ENCODE measurements around the gene MYCL. TPM values are rescaled to one million over a fixed set of nuclear protein-coding genes. Genes with fewer than 3 reads are reported as not detected.

The MYCL gene
- total and polyA plus RNA-seq, 2 of the 8 experiments (the other 6 are each of a cell fraction or from before 2014, with no cell fraction given) = 20.3 to 28.8 TPM

GRCh38 chr1:39898648-39899603, 2.8 kb downstream of the MYCL start (continued):
- TF ChIP-seq SP4 (IDR thresholded peaks at IDR 0.05; ENCODE audit: low read length) (no peak), CHD2 (IDR thresholded peaks at IDR 0.05; ENCODE audit: low read length) (peak; percentile 87), CREB1 (IDR thresholded peaks at IDR 0.05) (0 out of 2 replicates have a peak, but pooled peaks have one; percentile 27), FOSL1 (IDR thresholded peaks at IDR 0.05; ENCODE audit: insufficient read depth, low read depth, low read length) (no peak), RAD21 (IDR thresholded peaks at IDR 0.05 in 1 of 2, conservative IDR thresholded peaks at IDR 0.05 in 1 of 2; ENCODE audit: low read depth in 2 of 2, low read length in 2 of 2) (peak in 1 of 2 experiments; percentile 5; a peak in 1 of 4 replicates), SP1 (IDR thresholded peaks at IDR 0.05; ENCODE audit: low read depth, low read length) (peak; percentile 97), CHD1 (IDR thresholded peaks at IDR 0.05; ENCODE audit: low read depth, low read length) (no peak), KDM5A (IDR thresholded peaks at IDR 0.05; ENCODE audit: low read length) (no peak), KDM1A (IDR thresholded peaks at IDR 0.05; ENCODE audit: borderline replicate concordance, low read length) (no peak), CTBP2 (IDR thresholded peaks at IDR 0.05; ENCODE audit: borderline replicate concordance, insufficient read depth, insufficient read length, low read length) (no peak), RXRA (IDR thresholded peaks at IDR 0.05; ENCODE audit: insufficient read depth, low read depth, low read length) (no peak), BRCA1 (IDR thresholded peaks at IDR 0.05; ENCODE audit: low read depth, low read length) (no peak), SIN3A (conservative IDR thresholded peaks at IDR 0.05 in 1 of 2, IDR thresholded peaks at IDR 0.05 in 1 of 2; ENCODE audit: low read depth in 1 of 2, low read length in 2 of 2) (0 out of 4 replicates have a peak, but pooled peaks of 1 of the 2 experiments have one; percentile 55), BCL11A (IDR thresholded peaks at IDR 0.05; ENCODE audit: low read depth in 2 of 2, low read length in 2 of 2) (no peak), MAX (IDR thresholded peaks at IDR 0.05) (peak; percentile 92), JUND (IDR thresholded peaks at IDR 0.05; ENCODE audit: low read length) (no peak), CBX8 (IDR thresholded peaks at IDR 0.05; ENCODE audit: borderline replicate concordance, low read depth, low read length) (no peak), SP2 (IDR thresholded peaks at IDR 0.05; ENCODE audit: low read length) (peak; percentile 76), TCF12 (IDR thresholded peaks at IDR 0.05; ENCODE audit: low read depth, low read length) (0 out of 2 replicates have a peak, but pooled peaks have one; percentile 17)

Measured in H1 (cell line).